Caco-2 (cell line): ENCODE measurements around the gene LRRC2. TPM values are rescaled to one million over a fixed set of nuclear protein-coding genes. Genes with fewer than 3 reads are reported as not detected.
A peak's percentile ranks its signal among the peaks of the same experiment; 100 is the strongest.

ENCODE experiments used
- BruUV-seq: library from RNA; stranded (reverse); fragments of 400-500 nt; replicated peaks from 2 replicates; lab custom pipeline; 2021; lab: Mats Ljungman, UMichigan
- CTCF ChIA-PET: fragments of 300-600 bp; sonication (Branson Sonifier 250); formaldehyde crosslinking; loops from one replicate; lab custom pipeline; 2022; ENCODE audit warnings: antibody characterized with exemption; lab: Charles Lee
- POLR2A ChIA-PET: fragments of 300-600 bp; sonication (Branson Sonifier 250); formaldehyde crosslinking; loops from one replicate; lab custom pipeline; 2022; ENCODE audit warnings: antibody characterized with exemption; lab: Charles Lee
- DNase-seq, 2 experiments: peaks; one replicate each; pipeline versions ENCODE4 v3.0.0 to v3.0.0-alpha.2; 2020 to 2022
- H3K27me3 ChIP-seq: replicated peaks from 2 replicates; pipeline ENCODE4 v1.6.0; 2011; ENCODE audit warnings: low read length; ENCODE audit not compliant: control insufficient read depth, insufficient read depth
- H3K36me3 ChIP-seq: 2 replicates; pipeline ENCODE4 v1.5.1; 2011; ENCODE audit warnings: low read length; ENCODE audit not compliant: control insufficient read depth, insufficient read depth
- H3K4me1 ChIP-seq: fragments of 250-450 bp; sonication (Bioruptor Pico); 2 replicates; pipeline ENCODE4 v1.5.1; 2020; ENCODE audit warnings: mild to moderate bottlenecking
- H3K4me3 ChIP-seq: 2 replicates; pipeline ENCODE4 v1.5.1; 2011; ENCODE audit warnings: low read depth, mild to moderate bottlenecking, control low read depth, low read length
- H3K9me3 ChIP-seq: fragments of 250-450 bp; sonication (Bioruptor Pico); 2 replicates; pipeline ENCODE4 v1.5.1; 2020; ENCODE audit warnings: mild to moderate bottlenecking, moderate library complexity
- H3K27ac Mint-ChIP-seq: one replicate; pipeline ENCODE4 v1.8.0; 2022; ENCODE audit warnings: mixed read lengths; ENCODE audit not compliant: unreplicated experiment
- H3K27me3 Mint-ChIP-seq: one replicate; pipeline ENCODE4 v1.8.0; 2022; ENCODE audit warnings: mixed read lengths; ENCODE audit not compliant: insufficient read depth, unreplicated experiment
- H3K36me3 Mint-ChIP-seq: one replicate; pipeline ENCODE4 v1.8.0; 2022; ENCODE audit warnings: mild to moderate bottlenecking, mixed read lengths; ENCODE audit not compliant: insufficient read depth, unreplicated experiment
- H3K4me1 Mint-ChIP-seq: one replicate; pipeline ENCODE4 v1.8.0; 2022; ENCODE audit warnings: low read depth, mixed read lengths; ENCODE audit not compliant: unreplicated experiment
- H3K4me3 Mint-ChIP-seq: one replicate; pipeline ENCODE4 v1.8.0; 2022; ENCODE audit warnings: mild to moderate bottlenecking, moderate library complexity, mixed read lengths; ENCODE audit not compliant: unreplicated experiment
- H3K9me3 Mint-ChIP-seq: one replicate; pipeline ENCODE4 v1.8.0; 2022; ENCODE audit warnings: mixed read lengths; ENCODE audit not compliant: unreplicated experiment
- CTCF ChIP-seq, 2 experiments: fragments of 200-600 bp in 1 of 2; IDR thresholded peaks; 1 replicate in 1 of 2; 2 replicates in 1 of 2; pipeline versions ENCODE4 v1.5.1 to v1.8.0; 2011 to 2022; ENCODE audit warnings: antibody characterized with exemption in 1 of 2, control low read depth in 1 of 2, inconsistent platforms in 1 of 2, low read depth in 1 of 2, low read length in 1 of 2, mild to moderate bottlenecking in 1 of 2, moderate library complexity in 1 of 2; ENCODE audit not compliant: insufficient read depth in 1 of 2, severe bottlenecking in 1 of 2, unreplicated experiment in 1 of 2
- intact Hi-C: fragments of 100-400 bp; cut with micrococcal nuclease; formaldehyde crosslinking; loops from one replicate; pipeline ENCODE4 v1.10.0; 2022; ENCODE audit not compliant: unreplicated experiment
- total RNA-seq: library from RNA; stranded (reverse); gene quantifications from 2 replicates; pipeline ENCODE4 v1.2.3, GENCODE V29; 2022

The LRRC2 gene
- total RNA-seq, 1 experiment from 2014 or later = 0.27 TPM

- Mint-ChIP-seq H3K4me1 (no peaks in the 10 kb centered on the region), H3K27ac (no peak overlapping the region), H3K9me3 (no peaks in the 10 kb centered on the region), H3K27me3 (no peaks in the 10 kb centered on the region), H3K36me3 (no peaks in the 10 kb centered on the region), H3K4me3 (no peak overlapping the region)
- intact Hi-C loops = no loop called here
- no peak for TF ChIP-seq CTCF (IDR thresholded peaks at IDR 0.05; ENCODE audit: insufficient read depth in 1 of 2, low read depth in 1 of 2, low read length in 1 of 2, severe bottlenecking in 1 of 2, unreplicated experiment in 1 of 2)
- Histone ChIP-seq H3K36me3 (no peaks in the 10 kb centered on the region), H3K4me3 (no peak overlapping the region), H3K27me3 (no peaks in the 10 kb centered on the region), H3K9me3 (no peaks in the 10 kb centered on the region), H3K4me1 (no peaks in the 10 kb centered on the region)
- BruUV-seq = no TSS peak
- ChIA-PET POLR2A (no interaction called here), CTCF (no interaction called here)
- DNase-seq = no peak
Measured at GRCh38 chr3:46609212-46609721, 43.2 kb upstream of the LRRC2 start.

- H3K4me3 Mint-ChIP-seq = no peak overlapping the region
- DNase-seq = peak; percentile 31 to 44
Measured at GRCh38 chr3:46607603-46608028, 41.5 kb upstream of the LRRC2 start.

GRCh38 chr3:46604127-46604526 lies 38.0 kb upstream of the LRRC2 start:
- ChIA-PET CTCF (no interaction called here), POLR2A (no interaction called here)
- no peaks in the 10 kb centered on the region for H3K36me3 ChIP-seq
- intact Hi-C loops = no loop called here
- no peak for DNase-seq
- H3K27ac Mint-ChIP-seq = no peak overlapping the region
- no peaks in the 10 kb centered on the region for H3K9me3 Mint-ChIP-seq
- no peaks in the 10 kb centered on the region for H3K9me3 ChIP-seq
- TF ChIP-seq CTCF (IDR thresholded peaks at IDR 0.05; ENCODE audit: insufficient read depth in 1 of 2, low read depth in 1 of 2, low read length in 1 of 2, severe bottlenecking in 1 of 2, unreplicated experiment in 1 of 2) = no peak
- no peaks in the 10 kb centered on the region for H3K27me3 Mint-ChIP-seq
- no TSS peak for BruUV-seq
- H3K4me1 Mint-ChIP-seq = no peaks in the 10 kb centered on the region
- H3K4me3 ChIP-seq = no peak overlapping the region
- H3K4me3 Mint-ChIP-seq = no peak overlapping the region
- no peaks in the 10 kb centered on the region for H3K4me1 ChIP-seq
- H3K36me3 Mint-ChIP-seq = no peaks in the 10 kb centered on the region
- no peaks in the 10 kb centered on the region for H3K27me3 ChIP-seq

More at GRCh38 chr3:46607603-46608028, 41.5 kb upstream of the LRRC2 start:
- CTCF ChIA-PET = no interaction called here
- POLR2A ChIA-PET = no interaction called here
- no peaks in the 10 kb centered on the region for H3K27me3 Mint-ChIP-seq
- no peaks in the 10 kb centered on the region for H3K4me1 Mint-ChIP-seq
- H3K36me3 ChIP-seq = no peaks in the 10 kb centered on the region
- no peaks in the 10 kb centered on the region for H3K9me3 ChIP-seq
- peak; percentile 20 to 30 for TF ChIP-seq CTCF (IDR thresholded peaks at IDR 0.05; ENCODE audit: insufficient read depth in 1 of 2, low read depth in 1 of 2, low read length in 1 of 2, severe bottlenecking in 1 of 2, unreplicated experiment in 1 of 2)
- no peaks in the 10 kb centered on the region for H3K9me3 Mint-ChIP-seq
- H3K27me3 ChIP-seq = no peaks in the 10 kb centered on the region
- H3K27ac Mint-ChIP-seq = no peak overlapping the region
- H3K36me3 Mint-ChIP-seq = no peaks in the 10 kb centered on the region
- no peak overlapping the region for H3K4me3 ChIP-seq
- intact Hi-C loops = no loop called here
- H3K4me1 ChIP-seq = no peaks in the 10 kb centered on the region
- BruUV-seq = no TSS peak
